Renal pelvis (tissue), 4 donors: ENCODE data around the gene MVB12B. TPM values are rescaled to one million over a fixed set of nuclear protein-coding genes. Genes with fewer than 3 reads are reported as not detected.

Experiments used
- DNase-seq: peaks from one replicate; pipeline ENCODE4 v3.0.0-alpha.2; 2013
- polyA plus RNA-seq, 3 donors: library from polyadenylated mRNA; unstranded; fragments of 120-200 nt; gene quantifications; one replicate each; pipeline ENCODE4 v1.2.1, GENCODE V29; 2013; ENCODE audit not compliant: insufficient read length in 3 of 3

The MVB12B gene
- polyA plus RNA-seq, 3 donors = 15.7 to 18.9 (median 17.3) TPM

- no peak for DNase-seq
Observed at GRCh38 chr9:126423142-126423915, 96.7 kb downstream of the MVB12B start.

GRCh38 chr9:126423916-126424185, 97.2 kb downstream of the MVB12B start:
- DNase-seq = no peak

- DNase-seq = no peak
Observed at GRCh38 chr9:126424511-126424910, 97.9 kb downstream of the MVB12B start.

- no peak for DNase-seq
Observed at GRCh38 chr9:126428534-126429175, 102.0 kb downstream of the MVB12B start.

- DNase-seq = no peak
Observed at GRCh38 chr9:126429190-126429589, 102.6 kb downstream of the MVB12B start.

- DNase-seq = no peak
Observed at GRCh38 chr9:126430124-126430523, 103.5 kb downstream of the MVB12B start.

- no peak for DNase-seq
Observed at GRCh38 chr9:126431077-126431742, 104.6 kb downstream of the MVB12B start.

- DNase-seq = no peak
Observed at GRCh38 chr9:126432659-126433058, 106.0 kb downstream of the MVB12B start.

- DNase-seq = no peak
Observed at GRCh38 chr9:126435105-126435504, 108.5 kb downstream of the MVB12B start.

GRCh38 chr9:126435626-126436025, 109.0 kb downstream of the MVB12B start:
- DNase-seq = no peak

GRCh38 chr9:126436545-126437267, 110.1 kb downstream of the MVB12B start:
- DNase-seq = no peak

- no peak for DNase-seq
Observed at GRCh38 chr9:126437268-126437666, 110.6 kb downstream of the MVB12B start.

- DNase-seq = no peak
Observed at GRCh38 chr9:126437701-126438100, 111.1 kb downstream of the MVB12B start.

- DNase-seq = no peak
Observed at GRCh38 chr9:126438741-126439401, 112.2 kb downstream of the MVB12B start.

- no peak for DNase-seq
Observed at GRCh38 chr9:126439402-126439765, 112.8 kb downstream of the MVB12B start.

- no peak for DNase-seq
Observed at GRCh38 chr9:126439883-126440653, 113.4 kb downstream of the MVB12B start.

- DNase-seq = no peak
Observed at GRCh38 chr9:126440940-126441339, 114.3 kb downstream of the MVB12B start.

GRCh38 chr9:126442636-126443035, 116.0 kb downstream of the MVB12B start:
- no peak for DNase-seq

- DNase-seq = no peak
Observed at GRCh38 chr9:126443144-126443543, 116.5 kb downstream of the MVB12B start.

- DNase-seq = no peak
Observed at GRCh38 chr9:126448136-126448535, 121.5 kb downstream of the MVB12B start.

- DNase-seq = no peak
Observed at GRCh38 chr9:126448865-126449577, 122.4 kb downstream of the MVB12B start.
